ENCODE measurements around the gene PHACTR1.

DNA sequence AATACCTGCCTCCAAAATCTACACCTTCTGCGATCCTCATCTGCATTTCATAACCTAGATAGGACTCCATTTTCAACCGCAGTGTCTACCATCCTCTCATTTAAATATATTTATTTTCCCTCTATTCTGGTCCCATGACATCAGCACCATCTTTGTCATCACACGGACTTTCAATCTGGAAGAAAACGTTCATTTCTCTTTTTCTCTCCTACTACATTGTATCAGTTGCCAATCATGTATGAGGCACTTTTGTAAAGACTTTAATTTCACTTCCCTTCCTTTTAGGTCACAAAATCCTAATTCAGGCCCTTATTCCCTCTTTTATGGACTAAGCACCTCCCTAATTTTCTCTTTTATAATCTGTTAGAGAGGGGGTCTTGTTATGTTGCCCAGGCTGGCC lies 89.6 kb downstream of the PHACTR1 start:
- TF ChIP-seq, protein P1, sequence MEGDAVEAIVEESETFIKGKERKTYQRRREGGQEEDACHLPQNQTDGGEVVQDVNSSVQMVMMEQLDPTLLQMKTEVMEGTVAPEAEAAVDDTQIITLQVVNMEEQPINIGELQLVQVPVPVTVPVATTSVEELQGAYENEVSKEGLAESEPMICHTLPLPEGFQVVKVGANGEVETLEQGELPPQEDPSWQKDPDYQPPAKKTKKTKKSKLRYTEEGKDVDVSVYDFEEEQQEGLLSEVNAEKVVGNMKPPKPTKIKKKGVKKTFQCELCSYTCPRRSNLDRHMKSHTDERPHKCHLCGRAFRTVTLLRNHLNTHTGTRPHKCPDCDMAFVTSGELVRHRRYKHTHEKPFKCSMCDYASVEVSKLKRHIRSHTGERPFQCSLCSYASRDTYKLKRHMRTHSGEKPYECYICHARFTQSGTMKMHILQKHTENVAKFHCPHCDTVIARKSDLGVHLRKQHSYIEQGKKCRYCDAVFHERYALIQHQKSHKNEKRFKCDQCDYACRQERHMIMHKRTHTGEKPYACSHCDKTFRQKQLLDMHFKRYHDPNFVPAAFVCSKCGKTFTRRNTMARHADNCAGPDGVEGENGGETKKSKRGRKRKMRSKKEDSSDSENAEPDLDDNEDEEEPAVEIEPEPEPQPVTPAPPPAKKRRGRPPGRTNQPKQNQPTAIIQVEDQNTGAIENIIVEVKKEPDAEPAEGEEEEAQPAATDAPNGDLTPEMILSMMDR (IDR thresholded peaks at IDR 0.05): no peak
- TF ChIP-seq POLR2A (IDR thresholded peaks at IDR 0.05): no peak
